ENCODE results near the gene LMO1. TPM values are rescaled to one million over a fixed set of nuclear protein-coding genes. Genes with fewer than 3 reads are reported as not detected.

The LMO1 gene
- total and polyA plus RNA-seq, 3 donors from 2014 or later: 1.3 to 1.5 TPM; not detected in 1

- 70 to 100% methylated on average over 1 of the region's 1 CpG for WGBS, 2 donors
- TF ChIP-seq CTCF (IDR thresholded peaks at IDR 0.05) (no peak), POLR2A (IDR thresholded peaks at IDR 0.05) (no peak)
- Histone ChIP-seq H3K27me3 (no peaks in the 10 kb centered on the region), H3K36me3 (ENCODE audit: low read depth, missing control alignments) (no peaks in the 10 kb centered on the region), H3K4me3 (no peak overlapping the region), H3K4me1 (no peaks in the 10 kb centered on the region), H3K9me3 (no peaks in the 10 kb centered on the region), H3K27ac (no peak overlapping the region)
- intact Hi-C loops (cut with DNase I; ENCODE audit: low total_unique reads): no loop called here
- no peak for DNase-seq
Measured at GRCh38 chr11:8248786-8249185, 14.9 kb downstream of the LMO1 start.

- intact Hi-C loops (cut with DNase I; ENCODE audit: low total_unique reads): no loop called here
- no peak overlapping the region for H3K27ac ChIP-seq
- H3K4me3 ChIP-seq: no peak overlapping the region
- H3K36me3 ChIP-seq (ENCODE audit: low read depth, missing control alignments): no peaks in the 10 kb centered on the region
- no peaks in the 10 kb centered on the region for H3K4me1 ChIP-seq
- no peaks in the 10 kb centered on the region for H3K9me3 ChIP-seq
- DNase-seq: no peak
- H3K27me3 ChIP-seq: no peaks in the 10 kb centered on the region
- no peak for TF ChIP-seq POLR2A (IDR thresholded peaks at IDR 0.05)
- TF ChIP-seq CTCF (IDR thresholded peaks at IDR 0.05): no peak
- 88 to 98% methylated on average over 6 of the region's 6 CpGs for WGBS, 2 donors
Measured at GRCh38 chr11:8247312-8247711, 16.4 kb downstream of the LMO1 start.

- H3K36me3 ChIP-seq (ENCODE audit: low read depth, missing control alignments): no peaks in the 10 kb centered on the region
- H3K9me3 ChIP-seq: no peaks in the 10 kb centered on the region
- TF ChIP-seq POLR2A (IDR thresholded peaks at IDR 0.05) (no peak), CTCF (IDR thresholded peaks at IDR 0.05) (no peak)
- H3K27me3 ChIP-seq: no peaks in the 10 kb centered on the region
- WGBS, 2 donors: 92 to 96% methylated on average over 4 to 5 of the region's 5 CpGs
- H3K27ac ChIP-seq: no peak overlapping the region
- H3K4me3 ChIP-seq: no peak overlapping the region
- H3K4me1 ChIP-seq: no peaks in the 10 kb centered on the region
- DNase-seq: no peak
- intact Hi-C loops (cut with DNase I; ENCODE audit: low total_unique reads): no loop called here
Measured at GRCh38 chr11:8243458-8243857, 20.2 kb downstream of the LMO1 start.

GRCh38 chr11:8242499-8243280 is 21.0 kb downstream of the LMO1 start:
- Histone ChIP-seq H3K9me3 (no peaks in the 10 kb centered on the region), H3K27me3 (no peaks in the 10 kb centered on the region), H3K27ac (no peak overlapping the region), H3K4me1 (no peaks in the 10 kb centered on the region), H3K4me3 (no peak overlapping the region), H3K36me3 (ENCODE audit: low read depth, missing control alignments) (no peaks in the 10 kb centered on the region)
- TF ChIP-seq CTCF (IDR thresholded peaks at IDR 0.05) (no peak), POLR2A (IDR thresholded peaks at IDR 0.05) (no peak)
- WGBS, 2 donors: 75% methylated on average over 9 to 19 of the region's 19 CpGs
- DNase-seq: no peak
- intact Hi-C loops (cut with DNase I; ENCODE audit: low total_unique reads): no loop called here

- Histone ChIP-seq H3K9me3 (no peaks in the 10 kb centered on the region), H3K27ac (no peak overlapping the region), H3K4me1 (no peaks in the 10 kb centered on the region), H3K27me3 (no peaks in the 10 kb centered on the region), H3K36me3 (ENCODE audit: low read depth, missing control alignments) (no peaks in the 10 kb centered on the region), H3K4me3 (no peak overlapping the region)
- DNase-seq: no peak
- TF ChIP-seq POLR2A (IDR thresholded peaks at IDR 0.05): no peak
- no peak for TF ChIP-seq CTCF (IDR thresholded peaks at IDR 0.05)
- WGBS, 2 donors: 74 to 88% methylated on average over 3 of the region's 3 CpGs
- intact Hi-C loops (cut with DNase I; ENCODE audit: low total_unique reads): no loop called here
Measured at GRCh38 chr11:8242118-8242475, 21.6 kb downstream of the LMO1 start.

All from testis (tissue), 3 donors.